ENCODE measurements around the gene OCSTAMP.

- TF ChIP-seq POLR2A (IDR thresholded peaks at IDR 0.05) (no peak), CTCF (IDR thresholded peaks at IDR 0.05) (no peak)
Measured at GRCh38 chr20:46582648-46583047, 32.2 kb upstream of the OCSTAMP start.
